Measurements from ENCODE around the gene UGCG.
"Not testable (repeated sequence)": the region's sequence is repeated elsewhere in the genome, so short reads cannot be mapped to it uniquely, and the experiment has no call there.

Gene UGCG

GRCh38 chr9:111922324-111923013 lies 25.9 kb downstream of the UGCG start:
- DNase-seq: peak; percentile 76

- no peak for DNase-seq
Measured at GRCh38 chr9:111924281-111924680, 27.7 kb downstream of the UGCG start.

- peak; percentile 59 for DNase-seq
Measured at GRCh38 chr9:111925017-111925770, 28.6 kb downstream of the UGCG start.

- DNase-seq: no peak
Measured at GRCh38 chr9:111925784-111926183, 29.2 kb downstream of the UGCG start.

- DNase-seq: no peak
Measured at GRCh38 chr9:111926421-111926875, 29.8 kb downstream of the UGCG start.

- DNase-seq: no peak
Measured at GRCh38 chr9:111928359-111928720, 31.7 kb downstream of the UGCG start.

- no peak for DNase-seq
Measured at GRCh38 chr9:111934747-111935146, 38.1 kb downstream of the UGCG start.

- no peak for DNase-seq
Measured at GRCh38 chr9:111936391-111936790, 39.8 kb downstream of the UGCG start.

GRCh38 chr9:111937301-111937700 lies 40.7 kb downstream of the UGCG start:
- DNase-seq: no peak

GRCh38 chr9:111937781-111938426 lies 41.3 kb downstream of the UGCG start:
- DNase-seq: no peak

GRCh38 chr9:111938427-111938800 lies 41.8 kb downstream of the UGCG start:
- DNase-seq: no peak

- no peak for DNase-seq
Measured at GRCh38 chr9:111939322-111939721, 42.7 kb downstream of the UGCG start.

GRCh38 chr9:111940697-111941096 lies 44.1 kb downstream of the UGCG start:
- DNase-seq: no peak

- no peak for DNase-seq
Measured at GRCh38 chr9:111943200-111943599, 46.6 kb downstream of the UGCG start.

GRCh38 chr9:111943746-111944145 lies 47.1 kb downstream of the UGCG start:
- DNase-seq: no peak

GRCh38 chr9:111944241-111944866 lies 47.7 kb downstream of the UGCG start:
- DNase-seq: no peak

- DNase-seq: no peak
Measured at GRCh38 chr9:111945216-111945615, 48.6 kb downstream of the UGCG start.

GRCh38 chr9:111948109-111948508 lies 51.5 kb downstream of the UGCG start:
- DNase-seq: not testable (repeated sequence)

- no peak for DNase-seq
Measured at GRCh38 chr9:111948951-111949350, 52.3 kb downstream of the UGCG start.

- DNase-seq: no peak
Measured at GRCh38 chr9:111949919-111950318, 53.3 kb downstream of the UGCG start.

GRCh38 chr9:111952559-111952958 lies 55.9 kb downstream of the UGCG start:
- DNase-seq: no peak

- DNase-seq: no peak
Measured at GRCh38 chr9:111953444-111953843, 56.8 kb downstream of the UGCG start.

- DNase-seq: peak; percentile 74
Measured at GRCh38 chr9:111955048-111955447, 58.4 kb downstream of the UGCG start.
